HG03342 (cell line): ENCODE measurements around the gene HOMEZ.

ENCODE experiments used
- ATAC-seq: cut with Tn5 transposase; IDR thresholded peaks from one replicate; pipeline ENCODE4 v1.9.1; 2021; ENCODE audit warnings: mild to moderate bottlenecking, moderate library complexity; ENCODE audit not compliant: unreplicated experiment

Gene HOMEZ

DNA sequence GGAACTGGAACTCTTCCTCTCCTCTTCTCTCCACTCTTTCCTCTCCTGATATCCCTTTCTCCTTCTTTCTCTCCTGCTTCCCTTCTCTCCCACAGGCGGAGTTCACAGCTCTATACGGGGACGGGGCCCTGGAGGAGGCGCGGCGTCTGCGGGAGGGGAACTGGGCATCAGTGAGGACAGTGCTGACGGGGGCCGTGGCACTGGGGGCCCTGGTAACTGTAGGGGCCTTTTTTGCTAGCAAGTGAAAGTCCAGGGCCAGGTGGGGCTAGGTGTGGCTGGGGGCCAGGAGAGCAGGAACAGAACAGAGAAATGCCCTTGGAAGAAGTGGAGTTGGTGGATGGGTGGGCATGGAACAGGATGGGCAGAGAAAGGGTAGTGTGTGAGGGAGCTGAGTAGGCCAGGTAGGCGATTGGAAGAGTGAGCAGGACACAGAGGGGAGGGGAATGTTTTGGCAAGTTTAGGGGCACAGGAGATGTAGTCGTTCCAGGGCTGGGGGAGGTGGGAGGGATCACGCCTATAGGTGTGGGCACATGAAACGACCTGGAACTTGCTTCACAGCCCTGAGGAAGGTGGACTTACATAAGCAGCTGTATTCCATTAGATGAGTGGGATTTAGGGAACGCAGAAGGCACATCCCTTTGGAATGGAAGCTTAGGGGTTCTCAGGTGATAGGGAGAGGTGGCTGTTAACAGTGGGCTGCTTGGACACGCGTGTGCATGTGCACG, 23.0 kb upstream of the HOMEZ start:
- no peak for ATAC-seq

DNA sequence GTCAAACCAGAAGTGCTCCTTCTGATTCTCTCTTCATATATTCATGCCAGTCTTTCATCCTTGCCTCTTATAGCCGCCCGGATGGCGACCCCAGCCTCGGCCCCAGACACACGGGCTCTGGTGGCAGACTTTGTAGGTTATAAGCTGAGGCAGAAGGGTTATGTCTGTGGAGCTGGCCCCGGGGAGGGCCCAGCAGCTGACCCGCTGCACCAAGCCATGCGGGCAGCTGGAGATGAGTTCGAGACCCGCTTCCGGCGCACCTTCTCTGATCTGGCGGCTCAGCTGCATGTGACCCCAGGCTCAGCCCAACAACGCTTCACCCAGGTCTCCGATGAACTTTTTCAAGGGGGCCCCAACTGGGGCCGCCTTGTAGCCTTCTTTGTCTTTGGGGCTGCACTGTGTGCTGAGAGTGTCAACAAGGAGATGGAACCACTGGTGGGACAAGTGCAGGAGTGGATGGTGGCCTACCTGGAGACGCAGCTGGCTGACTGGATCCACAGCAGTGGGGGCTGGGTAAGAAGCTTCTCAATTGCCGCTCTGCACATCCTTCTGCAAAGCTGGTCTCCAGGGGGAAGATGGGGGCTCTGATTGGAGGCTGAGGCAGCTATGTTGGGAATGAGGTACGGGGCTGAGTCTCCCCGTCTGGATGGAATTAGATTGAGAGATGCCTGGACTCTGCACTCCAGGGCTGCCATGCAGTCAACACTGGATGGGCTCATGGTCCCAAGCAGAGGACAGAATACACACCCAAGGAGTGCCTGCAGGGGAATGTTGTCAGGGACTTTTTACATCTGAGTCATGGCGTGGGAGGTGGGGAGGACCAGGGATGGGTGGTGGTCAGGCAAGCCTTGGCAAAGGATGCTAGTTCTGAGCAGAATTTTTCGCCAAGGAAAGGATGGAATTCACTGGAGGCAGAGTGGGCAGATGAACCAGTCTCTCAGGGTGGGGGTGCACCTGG, 22.0 kb upstream of the HOMEZ start:
- ATAC-seq: no peak

DNA sequence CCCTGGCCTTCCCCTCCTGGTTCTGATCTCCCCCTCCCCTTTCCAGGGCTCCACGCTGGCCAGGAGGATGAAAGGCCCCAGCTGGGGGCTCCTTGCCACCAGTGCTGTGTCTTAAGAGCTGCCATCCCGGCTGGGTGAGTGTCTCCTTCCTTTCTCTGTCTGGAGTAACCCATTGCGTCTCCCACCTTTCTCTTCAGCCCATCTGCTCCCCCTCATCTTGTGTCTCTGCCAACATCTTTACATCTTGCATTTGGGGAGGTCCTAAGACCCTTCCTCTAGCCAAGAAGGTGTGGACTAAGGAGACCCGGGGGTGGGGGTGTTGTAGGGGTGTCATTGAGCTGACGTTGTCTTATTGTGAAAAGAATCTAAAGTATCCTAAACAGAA, 21.2 kb upstream of the HOMEZ start:
- no peak for ATAC-seq

DNA sequence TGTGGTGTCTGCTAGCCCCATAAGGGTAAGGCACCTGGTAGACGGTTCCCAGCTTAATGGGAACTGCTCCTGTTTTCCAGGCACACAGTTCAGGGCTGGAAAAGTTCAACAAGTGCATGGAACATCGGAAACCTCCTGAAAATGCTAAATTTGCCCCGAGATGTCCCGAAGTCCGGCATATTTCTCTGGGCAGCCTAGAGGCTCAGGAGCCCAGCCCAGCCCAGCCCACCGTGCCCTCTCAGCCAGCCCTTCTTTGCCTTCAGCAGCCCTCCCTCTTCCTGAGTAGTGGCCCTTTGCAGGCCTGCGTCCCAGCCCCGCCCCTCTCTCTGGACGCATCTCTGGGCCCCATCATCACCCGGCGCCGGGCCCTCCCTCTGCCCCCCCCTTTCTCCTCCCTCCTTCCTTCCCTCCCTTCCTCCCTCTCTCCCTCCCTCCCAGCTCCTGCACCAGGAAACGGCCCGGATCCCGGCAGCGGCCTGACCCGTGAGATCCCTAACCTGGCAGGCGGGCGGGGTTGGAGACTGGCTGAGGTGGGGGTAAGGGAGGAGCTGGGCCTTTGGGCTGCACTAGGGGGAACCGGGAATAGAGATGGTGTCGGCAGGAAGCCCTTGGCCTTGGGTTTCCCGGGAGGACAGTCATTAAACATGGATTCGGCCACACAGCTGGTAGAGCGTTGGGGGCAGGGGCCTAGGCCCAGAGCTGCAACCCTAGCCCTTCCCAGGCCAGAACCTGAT, 20.6 kb upstream of the HOMEZ start, which contains the start of gene BCL2L2:
TSS of gene BCL2L2 (plus strand) at position 422 of the 734 bp plus-strand sequence. CDS start 935 bp downstream, outside the sequence.
- ATAC-seq: no peak

DNA sequence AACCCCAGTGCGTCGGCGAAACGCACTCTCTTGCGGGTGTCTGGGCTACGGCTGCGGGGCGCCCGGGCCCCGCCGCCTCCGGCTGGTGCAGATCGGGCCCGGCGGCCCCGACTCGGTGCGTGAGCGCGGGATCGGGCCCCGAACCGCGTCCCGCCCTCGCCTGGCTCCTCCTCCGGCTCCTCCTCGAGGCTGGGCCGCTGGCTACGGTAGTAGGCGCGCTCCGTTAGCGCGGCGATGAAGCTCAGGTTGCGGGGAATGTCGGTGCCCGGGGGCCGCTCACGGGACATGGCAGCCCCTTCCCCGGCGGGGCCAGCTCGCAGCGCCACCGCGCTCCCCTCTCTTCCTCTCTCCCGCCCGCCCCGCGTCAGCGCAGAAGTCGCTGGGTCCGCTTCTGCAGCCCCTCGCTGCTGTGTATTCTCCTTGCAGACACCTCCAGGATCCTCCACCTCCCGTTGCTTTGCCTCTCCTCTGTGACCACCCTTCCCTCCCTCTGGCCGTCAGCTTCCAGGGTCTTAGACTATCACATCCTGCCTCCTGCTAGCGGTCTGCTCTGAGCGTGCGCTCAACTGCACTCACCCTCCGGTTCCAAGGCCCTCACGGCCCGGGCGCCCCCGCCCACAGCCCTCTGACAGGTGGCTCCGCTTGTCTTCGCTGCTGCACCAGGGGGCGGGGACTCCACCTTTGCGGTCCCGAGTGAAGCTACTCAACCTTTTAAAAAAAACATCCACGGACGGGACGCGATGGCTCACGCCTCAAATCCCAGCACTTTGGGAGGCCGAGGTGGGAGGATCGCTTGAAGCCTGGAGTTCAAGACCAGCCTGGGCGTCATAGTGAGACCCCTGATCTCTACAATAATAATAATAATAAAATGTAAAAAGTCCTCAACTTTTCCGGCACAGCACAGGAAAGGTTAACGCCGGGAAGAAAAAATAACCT, 16.6 kb upstream of the HOMEZ start, which contains the start of gene PPP1R3E:
TSS of gene PPP1R3E (minus strand) at position 570 of the 936 bp plus-strand sequence. CDS start at position 287, 283 bp downstream.
- ATAC-seq: peak; percentile 25

DNA sequence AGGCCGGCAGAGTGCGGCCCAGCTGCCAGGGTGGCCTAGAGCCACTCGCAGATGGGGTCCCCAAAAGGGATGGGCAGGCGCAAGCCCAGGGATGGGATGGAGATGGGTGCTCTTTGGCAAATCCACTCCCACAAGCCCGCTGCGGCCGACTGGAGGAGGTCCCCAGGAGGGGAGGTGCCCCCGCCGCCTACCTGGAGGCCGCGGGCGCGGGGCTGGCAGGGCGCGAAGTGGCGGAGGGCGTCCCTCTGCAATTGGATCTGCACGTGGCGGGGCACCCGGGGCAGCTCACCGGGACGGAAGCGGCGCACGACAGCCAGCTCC, 16.0 kb upstream of the HOMEZ start:
- no peak for ATAC-seq

DNA sequence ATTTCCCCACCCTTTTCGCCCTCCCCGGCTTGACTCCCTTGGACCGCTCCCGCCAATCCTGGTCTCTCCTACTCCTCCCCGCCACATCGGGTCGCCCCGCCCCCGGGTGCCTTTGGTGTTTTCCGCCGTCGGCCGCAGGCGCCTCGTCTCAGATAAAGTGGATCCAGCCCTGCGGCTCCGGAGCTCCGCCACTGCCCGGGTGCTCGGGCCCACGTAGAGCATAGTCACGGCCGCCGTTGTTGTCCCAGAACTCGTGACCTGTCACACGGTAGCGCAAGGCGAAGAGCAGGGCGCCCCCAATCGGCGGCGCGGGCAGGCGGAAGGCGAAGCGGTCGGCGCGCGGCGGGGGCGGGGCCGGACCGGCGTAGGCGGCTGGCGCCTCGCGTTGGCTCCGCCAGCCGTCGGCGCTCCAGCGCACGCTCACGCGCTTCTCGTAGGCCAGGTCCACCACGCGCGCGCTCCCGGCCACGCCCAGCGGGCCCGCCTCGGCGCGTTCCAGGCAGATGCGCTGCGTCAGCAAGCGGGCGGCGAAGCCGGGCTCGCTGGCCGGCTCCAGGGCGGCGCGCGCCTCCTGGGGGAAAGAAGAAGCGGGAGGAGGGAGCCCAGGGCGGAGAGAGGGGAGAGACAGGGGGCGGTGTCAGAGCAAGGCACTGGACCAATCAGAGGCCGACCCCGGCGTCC, 15.5 kb upstream of the HOMEZ start:
- ATAC-seq: peak; percentile 81

DNA sequence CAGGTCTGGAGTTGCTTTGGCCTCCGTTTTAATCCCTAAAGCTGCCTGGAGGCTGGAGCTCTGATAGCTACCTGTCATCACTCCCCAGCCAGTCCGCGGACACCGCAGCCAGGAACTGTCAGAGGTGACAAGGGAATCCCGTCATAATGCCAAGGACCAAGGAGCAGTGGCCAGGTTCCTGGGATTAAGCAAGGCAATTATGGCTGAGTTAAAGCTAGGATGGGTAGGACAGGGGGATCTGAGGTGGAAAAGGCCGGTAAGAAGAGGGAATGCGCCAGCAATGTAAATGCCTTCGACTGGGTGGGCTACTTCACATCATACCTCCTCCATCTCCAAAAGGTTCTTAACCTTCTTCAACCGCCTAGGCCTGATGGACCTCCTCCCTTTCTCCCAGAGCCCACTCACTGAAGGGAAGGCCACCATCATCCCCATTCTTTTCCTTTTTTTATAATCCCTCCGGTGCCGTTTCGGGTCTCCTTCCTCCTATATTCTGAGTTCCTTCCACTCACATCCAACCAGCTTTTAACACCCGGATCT, 14.8 kb upstream of the HOMEZ start:
- no peak for ATAC-seq

DNA sequence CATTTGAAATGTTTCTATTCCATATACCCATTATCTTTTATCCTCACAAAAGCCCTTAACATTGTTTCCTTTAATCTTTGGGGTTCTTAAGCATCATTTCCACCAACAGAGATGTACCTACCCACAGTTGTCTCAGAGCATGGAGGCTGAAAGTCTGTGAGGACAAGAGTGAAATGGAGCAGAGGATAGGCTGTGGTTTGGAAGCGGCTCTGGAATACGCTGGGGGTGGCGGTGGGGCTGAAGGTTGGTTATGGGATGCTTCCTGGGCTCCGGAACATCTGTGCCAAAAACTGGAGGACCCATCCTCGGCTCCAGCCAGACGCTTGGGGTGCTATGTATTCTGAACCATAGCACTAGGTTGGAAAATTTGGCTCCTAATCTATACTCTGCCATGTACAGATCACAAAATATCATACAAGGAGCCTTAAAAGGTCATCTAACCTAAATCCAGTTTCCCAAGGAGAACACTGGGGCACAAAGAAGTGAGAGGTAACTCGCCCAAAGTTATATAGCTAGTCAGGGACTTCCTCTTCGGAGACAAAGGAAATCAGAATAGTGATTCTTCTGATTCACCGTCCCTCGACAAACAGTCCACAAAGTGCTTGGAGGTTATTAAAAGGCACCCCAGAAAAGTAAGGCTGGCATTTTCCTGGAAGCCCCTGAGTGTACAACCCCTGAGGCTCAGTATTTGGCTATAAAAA, 14.2 kb upstream of the HOMEZ start:
- ATAC-seq: no peak

DNA sequence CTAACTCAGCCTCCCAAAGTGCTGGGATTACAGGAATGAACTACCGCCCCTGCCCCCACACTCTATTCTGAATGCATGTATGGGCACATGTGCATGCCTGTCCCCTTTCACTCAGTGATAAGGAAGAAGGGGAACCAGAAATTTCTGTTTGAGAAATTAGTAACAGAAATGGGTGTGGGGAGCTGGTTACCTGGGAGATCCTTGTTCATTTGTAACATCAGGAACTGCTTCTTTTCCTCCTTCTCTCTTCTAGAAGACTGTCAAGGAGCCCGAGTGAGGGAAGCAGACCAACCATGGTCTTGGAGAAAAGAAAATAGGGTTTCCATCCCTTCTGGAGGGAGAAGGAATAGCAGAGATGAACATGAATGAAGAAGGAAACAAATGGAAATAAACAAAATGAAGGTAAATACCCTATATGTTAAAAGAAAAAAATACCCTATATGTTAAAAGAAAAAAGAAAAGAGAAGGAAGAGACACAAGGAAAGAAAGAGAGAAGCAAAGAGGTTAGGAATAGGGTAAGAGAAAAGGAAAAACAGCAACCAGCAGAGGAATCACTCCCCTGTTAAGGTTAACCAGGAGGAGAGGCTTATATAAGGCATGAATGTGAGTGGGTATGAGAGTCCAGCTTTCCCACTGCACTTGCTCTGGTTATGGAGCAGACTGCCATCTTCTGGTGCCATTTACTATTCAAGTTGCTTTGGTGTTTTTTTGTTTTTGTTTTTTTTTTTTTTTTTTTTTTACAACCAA, 13.5 kb upstream of the HOMEZ start:
- ATAC-seq: no peak

DNA sequence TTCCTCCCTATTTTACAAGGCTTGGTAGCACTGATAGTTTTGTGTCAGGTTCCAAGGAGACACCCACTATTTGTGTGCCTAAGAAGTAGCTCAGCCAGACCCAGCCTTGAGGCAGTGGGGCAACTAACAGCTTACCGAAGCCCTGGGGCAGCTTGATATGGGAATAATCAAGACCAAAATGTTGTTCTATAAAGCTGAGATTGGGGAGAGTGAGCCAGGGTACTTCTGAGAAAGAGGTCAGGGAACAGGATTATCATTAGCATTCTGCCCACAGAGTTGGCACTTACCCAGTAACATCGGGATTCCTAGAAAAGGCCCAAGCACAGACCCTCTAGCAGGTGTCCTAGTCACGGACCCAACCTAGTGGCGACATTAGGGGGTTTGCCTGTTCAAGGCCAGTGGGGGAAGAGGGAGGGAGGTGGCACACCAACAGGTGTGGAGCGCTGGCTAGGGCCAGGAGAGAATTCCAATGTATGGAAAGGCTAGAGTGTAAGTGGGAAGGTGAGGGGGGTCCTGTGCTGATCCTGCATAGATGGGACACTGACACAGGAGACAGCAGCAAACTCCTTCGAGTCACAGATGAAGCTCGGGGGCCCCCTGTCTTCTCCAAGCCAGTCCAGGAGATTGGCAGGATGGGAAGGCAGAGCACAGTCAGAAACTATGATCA, 11.8 kb upstream of the HOMEZ start:
- ATAC-seq: no peak

DNA sequence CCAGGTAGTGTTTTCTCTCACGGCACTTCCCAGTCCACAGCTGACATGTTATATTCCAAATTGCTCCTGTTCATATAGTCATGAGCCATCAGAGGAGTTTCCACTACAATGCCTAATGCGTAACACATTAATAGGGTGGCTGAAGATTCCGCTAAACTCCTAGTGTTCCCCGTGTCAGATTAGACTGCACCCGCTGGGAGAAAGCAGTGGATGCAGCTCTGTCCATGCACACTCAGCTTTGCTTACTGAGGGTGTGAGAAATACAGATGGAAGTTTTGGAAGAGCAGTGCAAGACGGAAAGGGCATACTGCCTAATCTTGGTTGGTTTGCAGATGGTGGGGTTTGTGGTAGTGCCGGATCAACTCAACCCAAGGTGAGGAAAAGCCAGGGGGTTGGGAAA, 11.2 kb upstream of the HOMEZ start:
- ATAC-seq: no peak

DNA sequence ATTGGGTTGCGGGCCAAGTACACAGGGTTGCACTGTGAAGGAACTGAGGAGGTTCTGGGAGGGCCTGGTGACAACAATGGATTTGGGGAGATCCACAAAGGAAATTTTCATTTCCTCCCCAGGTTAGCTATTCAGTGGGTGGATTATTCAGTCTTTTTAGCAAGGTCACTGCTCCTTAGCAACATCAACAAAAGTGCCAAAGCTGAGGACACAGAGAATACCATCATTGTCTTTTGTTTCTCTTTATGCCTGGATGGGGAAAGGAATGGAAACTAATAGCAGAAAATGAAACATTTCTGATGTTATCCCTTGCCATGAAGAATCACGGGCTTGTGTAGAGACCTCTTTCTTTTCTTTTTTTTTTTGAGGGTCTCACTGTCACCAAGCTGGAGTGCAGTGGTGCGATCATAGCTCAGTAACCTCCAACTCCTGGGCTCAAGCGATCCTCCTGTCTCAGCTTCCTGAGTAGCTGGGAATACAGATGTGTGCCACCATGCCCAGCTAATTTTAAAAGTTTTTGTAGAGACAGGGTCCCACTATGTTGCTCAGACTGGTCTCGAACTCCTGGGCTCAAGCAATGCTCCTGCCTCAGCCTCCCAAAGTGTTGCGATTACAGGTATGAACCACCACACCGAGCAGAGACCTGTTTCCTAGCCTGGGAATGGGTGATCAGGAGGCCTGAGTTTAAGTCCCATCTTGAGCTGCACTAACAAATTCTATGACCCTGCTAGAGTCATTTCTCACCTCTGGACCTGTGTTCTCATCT, 10.3 kb upstream of the HOMEZ start:
- ATAC-seq: no peak

DNA sequence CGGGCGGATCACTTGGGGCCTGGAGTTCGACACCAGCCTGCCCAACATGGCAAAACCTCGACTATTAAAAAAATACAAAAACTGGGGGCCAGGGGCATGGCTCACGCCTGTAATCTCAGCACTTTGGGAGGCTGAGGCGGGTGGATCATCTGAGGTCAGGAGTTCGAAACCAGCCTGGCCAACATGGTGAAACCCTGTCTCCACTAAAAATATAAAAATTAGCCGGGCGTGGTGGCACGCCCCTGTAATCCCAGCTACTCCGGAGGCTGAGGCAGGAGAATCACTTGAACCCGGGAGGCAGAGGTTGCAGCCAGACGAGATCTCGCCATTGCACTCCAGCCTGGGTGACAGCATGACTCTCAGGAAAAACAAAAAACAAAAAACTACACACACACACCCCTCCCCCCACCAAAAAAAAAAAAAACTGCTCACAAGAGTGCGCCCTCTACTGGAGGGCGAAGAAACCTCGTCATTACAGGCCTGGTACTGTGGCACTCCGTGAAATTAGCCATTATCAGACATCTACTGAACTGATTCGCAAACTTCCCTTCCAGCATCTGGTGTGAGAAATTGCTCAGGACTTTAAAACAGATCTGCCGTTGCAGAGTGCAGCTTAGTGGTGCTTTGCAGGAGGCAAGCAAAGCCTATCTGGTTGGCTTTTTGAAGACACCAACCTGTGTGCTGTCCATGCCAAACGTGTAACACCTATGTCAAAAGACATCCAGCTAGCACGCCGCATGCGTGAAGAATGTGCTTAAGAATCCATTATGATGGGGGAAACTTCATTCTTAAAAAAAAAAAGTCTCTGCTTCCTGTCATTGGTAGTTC, 9.0 kb upstream of the HOMEZ start:
- peak; percentile 56 for ATAC-seq

DNA sequence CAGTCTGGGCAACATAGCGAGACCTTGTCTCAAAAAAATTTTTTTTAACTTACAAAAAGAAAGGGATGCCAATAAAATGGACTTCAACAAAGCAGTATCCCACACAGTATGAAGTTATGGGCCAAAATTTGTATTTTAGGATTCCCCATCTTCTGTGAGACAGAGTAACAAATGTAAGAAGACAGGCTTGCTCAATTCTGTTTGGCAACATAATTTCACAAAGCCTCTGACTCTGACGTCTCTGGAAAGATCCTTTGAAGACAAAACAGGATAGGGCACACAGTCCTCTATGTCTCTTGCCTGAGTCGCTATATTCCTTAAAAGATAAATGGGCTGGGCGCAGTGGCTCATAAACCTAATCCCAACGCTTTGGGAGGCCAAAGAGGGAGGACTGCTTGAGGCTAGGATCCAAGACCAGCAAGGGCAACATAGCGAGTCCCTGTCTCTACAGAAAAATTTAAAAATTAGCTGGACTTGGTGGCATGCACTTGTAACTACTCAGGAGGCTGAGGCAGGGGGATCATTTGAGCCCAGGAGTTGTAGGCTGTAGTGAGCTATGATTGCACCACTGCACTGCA, 1.1 kb upstream of the HOMEZ start:
- ATAC-seq: no peak
